Upper lobe of left lung (tissue), 4 donors: ENCODE results near the gene PRKRA.

Experiments used
- EP300 ChIP-seq, 4 donors: sonication (generic); formaldehyde crosslinking; IDR thresholded peaks; one replicate each; pipeline ENCODE4 v1.5.1; 2017; ENCODE audit warnings: antibody characterized with exemption in 4 of 4, control low read depth in 2 of 4
- POLR2A ChIP-seq, 4 donors: fragments of 450-650 bp; IDR thresholded peaks; one replicate each; pipeline ENCODE4 v1.5.1; 2016 to 2017; ENCODE audit warnings: antibody characterized with exemption in 4 of 4, mild to moderate bottlenecking in 2 of 4
- POLR2AphosphoS5 ChIP-seq, 2 donors: sonication (generic); formaldehyde crosslinking; IDR thresholded peaks; one replicate each; pipeline ENCODE4 v1.5.1; 2017; ENCODE audit warnings: antibody characterized with exemption in 2 of 2
- TF ChIP-seq, protein P1 (sequence below), 6 experiments: fragments of 450-650 bp in 4 of 6; fragments of 200-600 bp in 2 of 6; sonication (generic) in 2 of 6; IDR thresholded peaks; one replicate each; pipeline ENCODE4 v1.5.1; 2016 to 2019; ENCODE audit warnings: antibody characterized with exemption in 6 of 6

DNA sequence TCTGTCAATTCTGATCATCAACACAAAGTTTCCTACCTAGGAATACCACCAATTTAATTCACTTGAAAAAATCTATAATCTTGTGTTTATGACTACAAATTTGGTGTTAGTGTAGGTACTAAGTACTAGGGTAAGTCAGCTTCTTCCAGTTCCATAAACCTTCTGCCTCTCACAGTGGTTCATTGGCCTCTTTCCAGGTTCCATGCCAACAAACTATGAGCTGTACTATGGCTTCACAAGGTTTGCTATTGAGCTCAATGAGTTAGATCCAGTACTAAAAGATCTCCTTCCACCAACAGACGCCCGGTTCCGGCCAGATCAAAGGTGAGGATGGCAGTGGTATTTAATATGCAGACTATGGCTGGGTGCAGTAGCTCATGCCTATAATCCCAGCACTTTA is 58.8 kb downstream of the PRKRA start:
- TF ChIP-seq, protein P1, sequence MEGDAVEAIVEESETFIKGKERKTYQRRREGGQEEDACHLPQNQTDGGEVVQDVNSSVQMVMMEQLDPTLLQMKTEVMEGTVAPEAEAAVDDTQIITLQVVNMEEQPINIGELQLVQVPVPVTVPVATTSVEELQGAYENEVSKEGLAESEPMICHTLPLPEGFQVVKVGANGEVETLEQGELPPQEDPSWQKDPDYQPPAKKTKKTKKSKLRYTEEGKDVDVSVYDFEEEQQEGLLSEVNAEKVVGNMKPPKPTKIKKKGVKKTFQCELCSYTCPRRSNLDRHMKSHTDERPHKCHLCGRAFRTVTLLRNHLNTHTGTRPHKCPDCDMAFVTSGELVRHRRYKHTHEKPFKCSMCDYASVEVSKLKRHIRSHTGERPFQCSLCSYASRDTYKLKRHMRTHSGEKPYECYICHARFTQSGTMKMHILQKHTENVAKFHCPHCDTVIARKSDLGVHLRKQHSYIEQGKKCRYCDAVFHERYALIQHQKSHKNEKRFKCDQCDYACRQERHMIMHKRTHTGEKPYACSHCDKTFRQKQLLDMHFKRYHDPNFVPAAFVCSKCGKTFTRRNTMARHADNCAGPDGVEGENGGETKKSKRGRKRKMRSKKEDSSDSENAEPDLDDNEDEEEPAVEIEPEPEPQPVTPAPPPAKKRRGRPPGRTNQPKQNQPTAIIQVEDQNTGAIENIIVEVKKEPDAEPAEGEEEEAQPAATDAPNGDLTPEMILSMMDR (IDR thresholded peaks at IDR 0.05): no peak
- TF ChIP-seq POLR2AphosphoS5 (IDR thresholded peaks at IDR 0.05) (no peak), EP300 (IDR thresholded peaks at IDR 0.05) (no peak), POLR2A (IDR thresholded peaks at IDR 0.05) (no peak)
